Thyroid gland (tissue), 4 donors: ENCODE data around the gene KCNJ3.

Experiments used
- CTCF ChIP-seq, 6 experiments: fragments of 200-600 bp in 3 of 6; fragments of 450-650 bp in 3 of 6; sonication (generic) in 3 of 6; IDR thresholded peaks; one replicate each; pipeline ENCODE4 v1.5.1; 2016 to 2019; ENCODE audit warnings: antibody characterized with exemption in 6 of 6, mild to moderate bottlenecking in 2 of 6, inconsistent platforms in 1 of 6, moderate library complexity in 1 of 6
- POLR2A ChIP-seq, 2 donors: fragments of 450-650 bp; IDR thresholded peaks; one replicate each; pipeline ENCODE4 v1.6.1; 2017; ENCODE audit warnings: antibody characterized with exemption in 2 of 2, mild to moderate bottlenecking in 2 of 2, moderate library complexity in 1 of 2

DNA sequence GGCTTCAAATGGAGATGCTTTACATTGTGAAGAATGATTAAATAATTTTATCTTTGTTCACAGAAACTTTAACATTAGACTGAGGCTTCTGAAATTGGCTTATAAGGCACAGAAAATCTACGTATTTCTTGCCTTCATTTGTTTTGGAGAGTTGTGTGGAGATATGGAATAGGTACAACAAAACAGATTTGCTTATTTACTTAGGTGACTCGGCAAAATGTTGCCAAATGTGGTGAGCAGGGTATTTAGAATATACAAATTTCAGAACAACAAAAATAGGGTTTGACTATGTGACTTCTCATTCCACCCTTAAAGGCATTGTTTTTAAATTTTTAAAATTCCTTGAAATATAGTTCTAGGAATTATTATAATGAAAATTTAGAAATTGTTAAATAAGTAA, 134.2 kb downstream of the KCNJ3 start:
- TF ChIP-seq POLR2A (IDR thresholded peaks at IDR 0.05) (no peak), CTCF (IDR thresholded peaks at IDR 0.05) (no peak)
